Endothelial cell of umbilical vein (primary cell): ENCODE results near the gene JAM2. TPM values are rescaled to one million over a fixed set of nuclear protein-coding genes. Genes with fewer than 3 reads are reported as not detected.

Experiments
- BruUV-seq: library from RNA; stranded (reverse); fragments of 400-500 nt; replicated peaks from 2 replicates; lab custom pipeline; 2021; lab: Mats Ljungman, UMichigan
- CTCF ChIA-PET: fragments of 300-600, 350-600 bp; sonication (Branson Sonifier 250); formaldehyde crosslinking; loops from one replicate; lab custom pipeline; 2021; ENCODE audit warnings: antibody characterized with exemption, inconsistent platforms; lab: Charles Lee
- POLR2A ChIA-PET: fragments of 300-600, 350-600 bp; sonication (Branson Sonifier 250); formaldehyde crosslinking; loops from one replicate; lab custom pipeline; 2021; ENCODE audit warnings: antibody characterized with exemption, inconsistent platforms; lab: Charles Lee
- DNase-seq: peaks from one replicate; pipeline ENCODE4 v3.0.0-alpha.2; 2011; ENCODE audit warnings: low read depth, low spot score
- FAIRE-seq: peaks from 2 replicates; lab custom pipeline; 2011; peaks lifted over from hg19 to GRCh38; lab: Jason Lieb, UNC
- H2AFZ ChIP-seq: 2 replicates; pipeline ENCODE4 v1.6.0; 2012; ENCODE audit warnings: low read depth, low read length, control low read depth, inconsistent platforms
- H3K27ac ChIP-seq: 2 replicates; pipeline ENCODE4 v1.5.1; 2011; ENCODE audit warnings: low read depth, mild to moderate bottlenecking, control low read depth, low read length, moderate library complexity; ENCODE audit not compliant: insufficient read depth
- H3K27me3 ChIP-seq, 2 experiments: 2 replicates each; pipeline versions ENCODE4 v1.6.0 to v1.6.1; 2011; ENCODE audit warnings: low read length in 2 of 2, mixed read lengths in 1 of 2; ENCODE audit not compliant: control insufficient read depth in 2 of 2, insufficient read depth in 2 of 2
- H3K36me3 ChIP-seq, 2 experiments: 2 replicates in 1 of 2; 3 replicates in 1 of 2; pipeline ENCODE4 v1.5.1; 2011; ENCODE audit warnings: low read length in 2 of 2, mild to moderate bottlenecking in 1 of 2, moderate library complexity in 1 of 2; ENCODE audit not compliant: control insufficient read depth in 2 of 2, insufficient read depth in 2 of 2; ENCODE audit errors: extremely low read depth in 1 of 2
- H3K4me1 ChIP-seq: 3 replicates; pipeline ENCODE4 v1.5.1; 2011; ENCODE audit warnings: mild to moderate bottlenecking, low read length; ENCODE audit not compliant: control insufficient read depth, insufficient read depth; ENCODE audit errors: extremely low read depth
- H3K4me2 ChIP-seq: 2 replicates; pipeline ENCODE4 v1.6.1; 2011; ENCODE audit warnings: low read length, control low read depth, mixed read lengths; ENCODE audit not compliant: insufficient read depth
- H3K4me3 ChIP-seq, 3 experiments: fragments of 200-600 bp in 1 of 3; sonication (generic), shearing (Covaris generic) in 1 of 3; replicated peaks in 1 of 3; 2 replicates each; pipeline ENCODE4 v1.5.1; 2011 to 2016; ENCODE audit warnings: control low read depth in 3 of 3, low read length in 3 of 3, mild to moderate bottlenecking in 2 of 3, inconsistent platforms in 1 of 3, low read depth in 1 of 3, moderate library complexity in 1 of 3; ENCODE audit not compliant: insufficient read depth in 1 of 3
- H3K79me2 ChIP-seq: 2 replicates; pipeline ENCODE4 v1.6.0; 2012; ENCODE audit warnings: low read length, inconsistent platforms; ENCODE audit not compliant: control insufficient read depth, insufficient read depth
- H3K9ac ChIP-seq: replicated peaks from 2 replicates; pipeline ENCODE3; 2011; ENCODE audit warnings: low read length, control low read depth; ENCODE audit not compliant: insufficient read depth; ENCODE audit errors: extremely low read depth
- H3K9me1 ChIP-seq: replicated peaks from 3 replicates; pipeline ENCODE4 v1.6.0; 2011; ENCODE audit warnings: mild to moderate bottlenecking, low read length; ENCODE audit not compliant: control insufficient read depth, insufficient read depth; ENCODE audit errors: extremely low read depth
- H3K9me3 ChIP-seq: replicated peaks from 2 replicates; pipeline ENCODE4 v1.5.1; 2012; ENCODE audit warnings: low read length, inconsistent platforms; ENCODE audit not compliant: control insufficient read depth, insufficient read depth
- H4K20me1 ChIP-seq: replicated peaks from 2 replicates; pipeline ENCODE3; 2011; ENCODE audit warnings: mild to moderate bottlenecking, low read length; ENCODE audit not compliant: control insufficient read depth, insufficient read depth; ENCODE audit errors: extremely low read depth
- CTCF ChIP-seq, 2 donors: IDR thresholded peaks; 1 replicate in 1 of 2; 2 replicates in 1 of 2; pipeline ENCODE4 v1.5.1; 2011; ENCODE audit warnings: low read length in 2 of 2, mild to moderate bottlenecking in 2 of 2, moderate library complexity in 2 of 2, control low read depth in 1 of 2, inconsistent platforms in 1 of 2, low read depth in 1 of 2; ENCODE audit not compliant: insufficient read depth in 1 of 2; ENCODE audit errors: extremely low read depth in 1 of 2
- FOS ChIP-seq: IDR thresholded peaks from 2 replicates; pipeline ENCODE4 v1.6.1; 2011; ENCODE audit warnings: mild to moderate bottlenecking, low read length, moderate library complexity, borderline replicate concordance; ENCODE audit not compliant: insufficient read depth
- GATA2 ChIP-seq: IDR thresholded peaks from 2 replicates; pipeline ENCODE4 v1.7.0; 2011; ENCODE audit warnings: low read depth, mild to moderate bottlenecking, moderate library complexity, mixed read lengths, low read length; ENCODE audit not compliant: insufficient read length, insufficient read depth
- JUN ChIP-seq: IDR thresholded peaks from 2 replicates; pipeline ENCODE4 v1.6.1; 2011; ENCODE audit warnings: borderline replicate concordance, low read depth; ENCODE audit not compliant: insufficient read length, insufficient read depth
- MYC ChIP-seq: IDR thresholded peaks from one replicate; pipeline ENCODE4 v1.6.1; 2011; ENCODE audit warnings: mild to moderate bottlenecking, low read depth, low read length
- dilution Hi-C: fragments of 300-500 bp; cut with MboI; formaldehyde crosslinking; loops from one replicate; pipeline ENCODE4 v1.15.0; 2019; ENCODE audit warnings: low sequenced_read_pairs; ENCODE audit not compliant: extremely low pct_ligation_motif_present
- intact Hi-C: fragments of 100-400 bp; cut with micrococcal nuclease; formaldehyde crosslinking; loops from one replicate; pipeline ENCODE4 v1.10.0; 2022
- polyA plus RNA-seq, 4 experiments: library from polyadenylated mRNA; depleted of rRNA in 3 of 4; stranded (reverse) in 3 of 4; unstranded in 1 of 4; fragments of >200 nt; gene quantifications; 2 replicates each; pipeline versions ENCODE4 v1.2.1 to v1.2.3, GENCODE V29; 2011 to 2012; ENCODE audit warnings: missing spikeins in 1 of 4
- total RNA-seq: library from RNA; stranded (reverse); gene quantifications from 2 replicates; pipeline ENCODE4 v1.2.3, GENCODE V29; 2021

Gene JAM2
- total and polyA plus RNA-seq, 2 donors (not counting 3 experiments of a cell fraction or from before 2014, with no cell fraction given) = 0.14 to 0.20 TPM

- no peaks in the 10 kb centered on the region for H3K9me3 ChIP-seq
- CTCF ChIA-PET = interaction anchor here (0.6 to 2.0 kb wide), 16 partner anchors 9 to 1110 kb away, joined by 3 to 29 read pairs (median 4); no protein-coding TSS in a partner anchor
- dilution Hi-C loops (no loop called here), intact Hi-C loops (loop anchor here (1.0 to 5.0 kb wide), 8 partner anchors 31 to 1108 kb away; partner anchors contain the start of gene JAM2)
- H3K4me3 ChIP-seq = peak overlapping the region; percentile 60 to 97 (median 68)
- H3K9me1 ChIP-seq = no peaks in the 10 kb centered on the region
- H2AFZ ChIP-seq = peak overlapping the region; percentile 81
- H3K27ac ChIP-seq = peak overlapping the region; percentile 24
- BruUV-seq = TSS peak; percentile 7
- no peaks in the 10 kb centered on the region for H3K36me3 ChIP-seq
- H3K4me1 ChIP-seq = peaks cover 10% of the 10 kb centered on the region
- no peaks in the 10 kb centered on the region for H4K20me1 ChIP-seq
- no peaks in the 10 kb centered on the region for H3K27me3 ChIP-seq
- H3K79me2 ChIP-seq = peaks cover 13% of the 10 kb centered on the region
- H3K4me2 ChIP-seq = peak overlapping the region; percentile 98
- TF ChIP-seq CTCF (IDR thresholded peaks at IDR 0.05; ENCODE audit: extremely low read depth in 1 of 2, insufficient read depth in 1 of 2, low read depth in 1 of 2, low read length in 2 of 2) (peak; percentile 78 to 95), GATA2 (no peak)
- peak; percentile 81 for FAIRE-seq
- peak; percentile 85 for DNase-seq
- peak overlapping the region; percentile 43 for H3K9ac ChIP-seq
- POLR2A ChIA-PET = no interaction called here
These were observed 30.9 kb upstream of the JAM2 start for GRCh38 chr21:25608044-25608737.

- intact Hi-C loops = no loop called here
- no peak overlapping the region for H3K4me2 ChIP-seq
- no peaks in the 10 kb centered on the region for H3K4me1 ChIP-seq
- DNase-seq = no peak
- no peaks in the 10 kb centered on the region for H4K20me1 ChIP-seq
- no peak overlapping the region for H3K9ac ChIP-seq
- CTCF ChIA-PET = no interaction called here
- no peaks in the 10 kb centered on the region for H3K79me2 ChIP-seq
- dilution Hi-C loops = no loop called here
- POLR2A ChIA-PET = no interaction called here
- no peak overlapping the region for H2AFZ ChIP-seq
- H3K27me3 ChIP-seq = peaks cover 0 to 2% of the 10 kb centered on the region in 2 experiments
- no peaks in the 10 kb centered on the region for H3K9me3 ChIP-seq
- no peak overlapping the region for H3K4me3 ChIP-seq
- TF ChIP-seq GATA2 = no peak
- TF ChIP-seq MYC = no peak
- no peak for TF ChIP-seq FOS
- TF ChIP-seq JUN = no peak
- no TSS peak for BruUV-seq
- H3K36me3 ChIP-seq = no peaks in the 10 kb centered on the region
- H3K27ac ChIP-seq = no peak overlapping the region
- no peak for FAIRE-seq
- no peaks in the 10 kb centered on the region for H3K9me1 ChIP-seq
These were observed 24.6 kb upstream of the JAM2 start for GRCh38 chr21:25614441-25614840.
